NCI-H146 (cell line): ENCODE measurements around the gene ZC3H13.
"Not testable (repeated sequence)": the region's sequence is repeated elsewhere in the genome, so short reads cannot be mapped to it uniquely, and the experiment has no call there.

Experiments used
- DNase-seq: peaks from one replicate; lab custom pipeline; 2025; lab: John Stamatoyannopoulos, UW

ZC3H13 gene

GRCh38 chr13:46006688-46007452, 45.7 kb downstream of the ZC3H13 start:
- no peak for DNase-seq

GRCh38 chr13:46004491-46004890, 48.1 kb downstream of the ZC3H13 start:
- no peak for DNase-seq

GRCh38 chr13:45996631-45997030, 55.9 kb downstream of the ZC3H13 start:
- no peak for DNase-seq

GRCh38 chr13:45995245-45995644, 57.3 kb downstream of the ZC3H13 start:
- DNase-seq = no peak

- no peak for DNase-seq
Measured at GRCh38 chr13:45994752-45995151, 57.8 kb downstream of the ZC3H13 start.

GRCh38 chr13:45989607-45990006, 62.9 kb downstream of the ZC3H13 start:
- DNase-seq = no peak

GRCh38 chr13:45981127-45981526, 71.4 kb downstream of the ZC3H13 start:
- not testable (repeated sequence) for DNase-seq

- DNase-seq = no peak
Measured at GRCh38 chr13:45975337-45975736, 77.2 kb downstream of the ZC3H13 start.

GRCh38 chr13:45974500-45974899, 78.0 kb downstream of the ZC3H13 start:
- DNase-seq = no peak

GRCh38 chr13:45967589-45967988, 85.0 kb downstream of the ZC3H13 start:
- no peak for DNase-seq

GRCh38 chr13:45966715-45967114, 85.8 kb downstream of the ZC3H13 start:
- no peak for DNase-seq

GRCh38 chr13:45961468-45961867, 91.1 kb downstream of the ZC3H13 start:
- DNase-seq = no peak

- DNase-seq = no peak
Measured at GRCh38 chr13:45954836-45955800, 97.4 kb downstream of the ZC3H13 start.

- DNase-seq = no peak
Measured at GRCh38 chr13:45953082-45953481, 99.5 kb downstream of the ZC3H13 start.

- DNase-seq = no peak
Measured at GRCh38 chr13:45951724-45952123, 100.8 kb downstream of the ZC3H13 start.

- no peak for DNase-seq
Measured at GRCh38 chr13:45951166-45951565, 101.4 kb downstream of the ZC3H13 start.

GRCh38 chr13:45950386-45951000, 102.1 kb downstream of the ZC3H13 start:
- DNase-seq = no peak

GRCh38 chr13:45949161-45949560, 103.4 kb downstream of the ZC3H13 start:
- no peak for DNase-seq

GRCh38 chr13:45943965-45944364, 108.6 kb downstream of the ZC3H13 start:
- DNase-seq = no peak

- no peak for DNase-seq
Measured at GRCh38 chr13:45943120-45943519, 109.4 kb downstream of the ZC3H13 start.

- DNase-seq = no peak
Measured at GRCh38 chr13:45941261-45941660, 111.3 kb downstream of the ZC3H13 start.

GRCh38 chr13:45940061-45940460, 112.5 kb downstream of the ZC3H13 start:
- DNase-seq = no peak

- peak; percentile 23 for DNase-seq
Measured at GRCh38 chr13:45936621-45937020, 115.9 kb downstream of the ZC3H13 start.
